ENCODE data around the gene LRG1. TPM values are rescaled to one million over a fixed set of nuclear protein-coding genes. Genes with fewer than 3 reads are reported as not detected.
"Not testable (repeated sequence)": the region's sequence is repeated elsewhere in the genome, so short reads cannot be mapped to it uniquely, and the experiment has no call there.

The LRG1 gene
- total RNA-seq, 1 donor from 2014 or later, result 2.9 TPM

DNA sequence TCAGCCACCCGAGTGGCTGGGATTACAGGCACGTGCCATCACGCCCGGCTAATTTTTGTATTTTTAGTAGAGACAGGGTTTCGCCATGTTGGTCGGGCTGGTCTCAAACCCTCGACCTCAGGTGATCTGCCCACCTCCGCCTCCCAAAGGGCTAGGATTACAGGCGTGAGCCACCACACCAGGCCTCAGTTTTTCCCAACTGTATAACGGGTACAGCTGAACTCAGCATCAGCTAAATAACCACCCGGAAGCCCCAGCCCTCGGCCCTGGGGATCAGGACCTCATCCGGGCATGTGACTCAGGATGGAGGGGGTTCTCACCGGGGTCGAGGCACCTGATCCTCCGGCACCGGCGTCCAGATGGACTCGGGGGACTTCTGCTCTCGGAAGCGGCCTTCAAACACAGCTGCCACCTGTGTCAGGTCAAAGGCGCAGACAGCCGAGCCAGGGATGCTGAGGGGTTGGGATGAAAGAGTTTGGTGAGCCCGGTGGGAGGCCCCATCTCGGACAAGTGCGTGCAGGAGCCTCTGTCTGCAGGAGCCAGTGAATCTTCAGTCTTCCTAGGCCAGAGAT, 10.7 kb upstream of the LRG1 start:
- no peak for DNase-seq (ENCODE audit: low read depth)

DNA sequence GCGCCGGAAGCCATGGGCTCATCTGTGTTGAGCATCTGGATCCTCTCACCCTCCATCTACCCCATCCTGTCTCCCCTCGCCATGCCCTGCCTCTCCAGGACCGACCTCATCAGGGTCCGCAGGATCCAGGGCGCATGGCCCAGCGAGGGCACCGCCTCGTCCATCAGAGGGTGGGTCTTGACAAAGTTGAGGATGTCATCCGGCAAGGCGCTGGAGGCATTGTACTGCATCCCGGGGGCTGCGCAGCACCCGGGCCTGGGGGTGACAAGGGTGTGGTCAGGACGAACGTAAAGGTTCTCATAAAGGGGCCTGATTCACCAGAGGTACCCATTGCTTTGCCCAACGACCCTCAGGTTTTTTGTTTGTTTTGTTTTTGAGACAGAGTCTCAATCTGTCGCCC, 10.2 kb upstream of the LRG1 start:
- DNase-seq (ENCODE audit: low read depth), result no peak

DNA sequence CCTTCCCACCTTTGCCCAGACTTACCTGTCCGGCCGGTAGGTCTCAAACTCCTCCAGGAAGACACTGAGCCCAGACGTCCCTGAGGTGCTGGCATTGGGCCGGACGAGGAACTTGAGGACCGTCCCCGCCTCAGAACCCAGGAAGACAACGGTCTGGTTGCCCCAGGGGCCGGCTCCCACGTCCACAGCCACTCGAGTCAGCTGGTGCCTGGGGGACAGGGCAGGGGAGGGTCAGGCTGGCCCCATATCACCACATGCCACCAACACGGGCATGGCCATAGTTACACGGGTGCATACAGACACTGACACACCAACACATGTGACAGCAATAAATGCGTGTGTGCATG, 8.4 kb upstream of the LRG1 start:
- no peak for DNase-seq (ENCODE audit: low read depth)

DNA sequence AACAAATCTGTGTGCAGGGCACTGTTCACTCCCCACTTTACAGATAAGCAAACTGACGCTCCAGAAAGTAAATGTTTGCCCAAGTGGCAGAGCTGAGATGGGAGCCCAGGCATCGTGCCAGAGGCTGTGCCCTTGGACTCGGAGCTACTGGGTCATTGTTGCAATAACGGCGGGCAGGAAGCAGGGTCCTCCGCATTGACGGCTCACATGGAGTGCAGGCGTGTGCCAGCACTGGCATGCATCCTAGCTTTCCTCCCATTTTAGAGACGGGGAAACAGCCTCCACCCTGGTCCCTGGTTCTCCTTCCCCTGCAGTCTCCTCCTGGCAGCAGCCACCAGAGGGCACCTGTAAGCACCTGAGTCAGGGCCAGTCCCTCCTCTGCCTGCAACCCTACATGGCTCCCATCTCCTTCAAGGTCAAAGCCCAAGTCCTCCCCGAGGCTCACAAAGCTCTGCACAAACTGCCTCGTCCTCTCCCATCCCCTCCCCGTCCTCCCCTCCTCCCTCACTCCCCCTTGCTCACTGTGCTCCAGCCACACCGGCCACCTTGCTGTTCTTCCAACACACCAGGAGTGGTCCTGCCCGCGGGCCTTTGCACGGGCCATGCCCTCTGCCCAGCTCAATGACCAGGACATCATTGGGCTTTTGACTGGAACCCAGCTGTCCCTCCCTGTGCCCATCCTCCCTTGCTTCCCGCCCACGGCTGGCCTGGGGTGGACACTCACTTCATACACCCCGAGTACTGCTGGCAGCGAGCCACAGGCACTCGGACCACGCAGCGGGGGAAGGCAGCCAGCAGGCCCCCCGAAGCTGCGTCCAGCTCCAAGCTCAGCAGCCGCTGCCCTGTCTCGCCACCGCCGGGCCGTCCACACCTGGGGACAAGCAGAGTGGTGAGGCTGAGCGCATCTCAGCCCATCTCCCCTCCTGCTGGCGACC, 7.7 kb upstream of the LRG1 start:
- no peak for DNase-seq (ENCODE audit: low read depth)

DNA sequence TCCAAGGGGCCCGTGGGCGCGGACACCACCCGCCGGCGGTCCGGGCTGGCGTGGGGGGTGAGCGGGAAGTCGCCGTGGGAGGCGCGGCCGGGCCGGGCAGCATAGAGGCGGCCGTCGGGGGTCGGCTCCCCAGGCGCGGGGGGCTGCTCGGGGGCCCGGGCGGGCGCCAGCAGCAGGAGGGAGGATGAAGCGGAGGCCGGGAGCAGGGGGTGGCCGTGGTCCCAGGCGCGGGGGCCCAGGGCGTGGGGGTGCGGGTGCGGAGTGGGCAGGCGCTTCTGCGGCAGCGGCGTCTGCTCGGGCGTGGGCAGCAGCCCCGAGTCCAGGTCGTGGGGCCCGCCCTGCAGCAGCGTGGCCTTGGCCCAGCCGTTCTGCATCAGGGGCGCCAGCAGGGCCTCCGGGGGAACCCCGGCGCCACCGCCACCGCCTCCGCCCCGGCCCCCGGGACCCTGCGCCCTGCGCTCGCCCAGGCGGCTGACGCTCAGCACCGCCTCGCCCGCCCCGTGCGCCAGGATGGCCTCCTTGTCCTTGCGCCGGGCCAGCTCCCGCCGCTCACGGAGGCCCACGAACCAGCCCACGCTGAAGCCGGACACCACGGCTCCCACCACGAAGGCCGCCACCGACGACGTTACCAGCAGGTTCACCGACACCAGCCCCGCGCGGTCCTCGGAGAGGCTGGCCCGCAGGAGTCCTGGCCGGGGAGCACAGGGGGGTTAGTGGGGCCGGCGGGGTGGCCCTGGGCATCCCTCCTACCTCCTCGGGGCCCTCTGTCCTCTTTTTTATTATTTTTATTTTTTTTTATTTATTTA, 4.2 kb upstream of the LRG1 start:
- no peak for DNase-seq (ENCODE audit: low read depth)

DNA sequence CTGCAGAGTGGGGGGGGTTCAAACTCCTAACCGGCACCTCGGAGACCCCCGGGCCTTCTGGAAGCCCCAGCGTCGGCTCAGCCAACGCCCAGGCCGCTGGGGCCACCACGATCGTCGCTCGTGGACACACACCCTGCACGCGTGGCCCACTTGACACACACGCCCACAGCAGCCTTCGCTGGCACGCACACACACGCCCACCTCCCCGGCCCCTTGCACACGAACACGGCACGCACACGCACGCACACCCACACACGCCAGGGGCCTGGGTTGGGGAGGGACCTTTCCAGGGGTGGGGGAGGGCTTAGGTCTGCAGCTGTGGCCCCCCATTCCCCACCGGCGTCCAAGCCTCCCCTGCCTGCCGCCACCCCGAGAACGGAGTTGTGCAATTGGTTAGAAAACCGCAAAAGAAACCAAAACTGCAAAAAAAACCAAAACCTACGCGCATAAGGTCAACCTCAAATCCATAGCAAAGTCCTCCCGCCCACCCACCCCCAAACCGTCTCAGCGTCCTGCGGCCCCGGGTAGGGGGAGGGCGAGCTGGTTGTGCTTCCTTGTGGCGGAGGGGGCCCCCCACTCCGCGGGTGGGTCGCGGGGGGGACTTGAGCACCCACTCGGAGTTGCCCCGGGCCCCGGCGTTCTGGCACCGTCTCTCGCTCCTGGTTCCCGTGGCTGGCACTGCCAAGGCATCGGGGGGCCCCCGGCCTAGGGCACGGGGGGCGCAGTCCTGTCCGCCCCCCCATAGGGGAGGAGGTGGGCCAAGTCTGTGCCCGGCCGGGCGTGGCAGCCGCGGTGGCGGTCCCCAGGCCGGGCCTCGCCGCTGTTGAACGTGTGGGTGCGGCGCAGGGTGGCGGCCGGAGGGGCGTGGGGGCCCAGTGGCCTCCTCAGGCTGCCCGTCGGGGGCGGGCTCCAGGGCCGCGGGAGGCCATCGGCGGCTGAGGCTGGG, 3.3 kb upstream of the LRG1 start:
- DNase-seq (ENCODE audit: low read depth), result no peak

DNA sequence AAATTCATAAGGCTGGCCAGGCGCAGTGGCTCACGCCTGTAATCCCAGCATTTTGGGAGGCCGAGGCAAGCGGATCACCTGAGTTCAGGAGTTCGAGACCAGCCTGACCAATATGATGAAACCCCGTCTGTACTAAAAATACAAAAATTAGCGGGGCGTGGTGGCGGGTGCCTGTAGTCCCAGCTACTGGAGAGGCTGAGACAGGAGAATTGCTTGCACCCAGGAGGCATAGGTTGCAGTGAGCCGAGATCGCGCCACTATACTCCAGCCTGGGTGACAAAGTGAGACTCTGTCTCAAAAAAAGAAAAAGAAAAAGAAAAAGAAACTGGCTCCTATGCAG, 1.9 kb upstream of the LRG1 start:
- not testable (repeated sequence) for DNase-seq (ENCODE audit: low read depth)

DNA sequence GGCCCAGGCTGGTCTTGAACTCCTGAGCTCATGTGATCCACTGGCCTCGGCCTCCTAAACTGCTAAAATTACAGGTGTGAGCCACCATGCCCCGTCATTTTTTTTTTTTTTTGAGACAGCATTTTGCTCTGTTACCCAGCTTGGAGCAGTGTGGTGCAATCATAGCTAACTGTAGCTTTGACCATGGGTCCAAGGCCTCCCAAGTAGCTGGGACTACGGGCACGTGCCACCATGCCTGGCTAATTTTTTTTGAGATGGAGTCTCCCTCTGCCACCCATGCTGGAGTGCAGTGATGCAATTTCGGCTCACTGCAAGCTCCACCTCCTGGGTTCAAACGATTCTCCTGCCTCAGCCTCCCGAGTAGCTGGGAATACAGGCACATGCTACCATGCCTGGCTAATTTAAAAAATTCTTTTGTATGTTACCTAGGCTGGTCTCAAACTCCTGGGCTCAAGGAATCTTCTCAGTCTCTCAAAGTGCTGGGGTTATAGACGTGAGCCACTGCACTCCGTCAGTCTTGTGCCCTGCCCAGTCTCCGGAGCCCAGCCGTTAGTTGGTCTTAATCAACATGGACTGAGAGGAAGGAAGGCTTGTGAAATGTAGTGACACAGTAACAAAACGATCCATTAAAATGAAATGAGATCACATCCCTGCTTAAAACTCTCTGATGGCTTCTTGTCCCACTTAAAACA, 1.4 kb upstream of the LRG1 start:
- DNase-seq (ENCODE audit: low read depth), result no peak

DNA sequence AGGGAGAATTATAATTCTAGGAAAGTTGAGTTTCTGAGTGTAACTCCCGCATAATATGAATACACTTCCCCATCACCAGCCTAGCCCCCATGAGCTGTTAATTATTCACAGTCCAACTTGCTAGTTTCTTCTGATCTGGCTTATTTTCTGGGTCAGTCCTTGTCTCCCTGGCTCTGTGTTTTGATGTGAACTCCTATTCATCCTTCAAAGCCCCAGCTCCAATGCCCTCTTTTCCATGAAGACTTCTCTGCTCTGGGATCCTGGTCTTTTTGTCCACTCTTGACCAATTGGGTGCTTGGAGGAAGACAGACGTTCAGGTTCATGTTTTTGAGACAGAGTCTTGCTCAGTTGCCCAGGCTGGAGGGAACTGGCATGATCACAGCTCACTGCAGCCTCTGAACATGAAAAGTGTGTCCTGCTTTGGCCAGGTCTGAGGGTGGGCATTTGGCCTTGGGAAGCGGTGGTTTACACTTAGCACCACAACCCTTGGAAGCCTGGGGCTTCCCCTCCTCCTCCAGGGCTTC, 605 bp downstream of the LRG1 start:
- DNase-seq (ENCODE audit: low read depth), result no peak

DNA sequence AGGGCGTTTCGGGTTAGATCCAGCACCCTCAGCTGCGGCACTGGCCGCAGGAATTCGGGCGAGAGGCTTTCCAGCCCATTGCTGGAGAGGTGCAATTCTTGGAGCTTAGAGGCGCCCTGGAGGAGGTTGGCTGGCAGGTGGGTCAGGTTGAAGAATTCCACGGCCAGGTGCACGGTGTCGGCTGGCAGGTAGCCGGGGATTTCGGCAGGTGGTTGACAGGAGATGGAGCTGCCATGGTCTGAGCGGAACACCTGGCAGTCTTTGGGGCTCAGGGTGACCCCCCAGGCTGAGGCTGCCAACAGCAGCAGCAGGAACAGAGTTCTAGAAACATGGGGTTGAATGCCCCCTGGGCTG, 1.3 kb downstream of the LRG1 start:
- DNase-seq (ENCODE audit: low read depth), result no peak

DNA sequence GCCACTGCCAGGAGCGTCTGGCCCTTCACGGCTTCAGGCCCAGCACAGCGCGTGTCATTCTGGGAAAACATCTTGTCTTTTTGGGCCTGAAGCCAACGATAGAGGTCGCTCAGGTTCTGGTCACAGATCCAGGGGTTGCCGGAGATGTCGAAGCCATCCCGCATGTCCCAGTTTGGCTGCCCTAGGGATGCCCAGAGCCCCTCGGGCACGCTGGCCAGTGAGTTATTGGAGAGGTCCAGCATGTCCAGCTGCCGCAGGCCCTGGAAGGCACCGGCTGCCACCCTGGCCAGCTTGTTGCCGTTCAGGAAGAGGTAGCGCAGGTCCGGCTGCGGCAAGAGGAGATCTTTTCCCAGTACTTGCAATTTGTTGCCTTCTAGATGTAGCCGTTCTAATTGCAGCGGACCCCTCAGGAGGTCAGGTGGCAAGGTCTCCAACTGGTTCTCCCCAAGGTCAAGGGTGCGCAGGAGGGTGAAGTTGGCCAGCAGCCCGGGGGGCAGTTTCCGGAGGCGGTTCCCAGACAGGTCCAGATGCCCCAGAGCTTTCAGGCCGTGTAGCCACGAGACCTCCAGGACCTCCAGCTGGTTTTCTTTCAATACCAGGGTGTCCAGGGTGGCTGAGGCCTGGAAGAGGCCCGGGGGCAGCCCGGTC, 1.8 kb downstream of the LRG1 start:
- no peak for DNase-seq (ENCODE audit: low read depth)

DNA sequence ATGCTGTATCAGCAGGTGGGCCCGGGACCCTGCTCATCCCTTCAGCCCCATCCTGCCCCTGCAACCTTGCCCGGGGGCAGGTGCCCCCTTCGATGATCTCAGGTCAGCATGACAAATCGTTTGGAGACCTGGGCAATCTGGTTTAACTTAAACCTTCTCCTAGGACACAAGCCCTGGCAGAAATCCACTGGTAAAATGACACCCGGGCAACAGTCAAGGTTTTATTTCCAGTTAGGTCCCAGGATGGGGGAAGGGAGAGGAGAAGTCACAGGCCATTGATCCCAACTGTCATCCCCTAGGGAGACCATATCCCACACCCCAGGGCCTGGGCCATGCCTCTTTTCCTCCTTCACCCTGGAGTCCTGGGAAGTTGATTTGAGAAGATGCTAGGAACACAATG, 3.0 kb downstream of the LRG1 start:
- DNase-seq (ENCODE audit: low read depth), result no peak

DNA sequence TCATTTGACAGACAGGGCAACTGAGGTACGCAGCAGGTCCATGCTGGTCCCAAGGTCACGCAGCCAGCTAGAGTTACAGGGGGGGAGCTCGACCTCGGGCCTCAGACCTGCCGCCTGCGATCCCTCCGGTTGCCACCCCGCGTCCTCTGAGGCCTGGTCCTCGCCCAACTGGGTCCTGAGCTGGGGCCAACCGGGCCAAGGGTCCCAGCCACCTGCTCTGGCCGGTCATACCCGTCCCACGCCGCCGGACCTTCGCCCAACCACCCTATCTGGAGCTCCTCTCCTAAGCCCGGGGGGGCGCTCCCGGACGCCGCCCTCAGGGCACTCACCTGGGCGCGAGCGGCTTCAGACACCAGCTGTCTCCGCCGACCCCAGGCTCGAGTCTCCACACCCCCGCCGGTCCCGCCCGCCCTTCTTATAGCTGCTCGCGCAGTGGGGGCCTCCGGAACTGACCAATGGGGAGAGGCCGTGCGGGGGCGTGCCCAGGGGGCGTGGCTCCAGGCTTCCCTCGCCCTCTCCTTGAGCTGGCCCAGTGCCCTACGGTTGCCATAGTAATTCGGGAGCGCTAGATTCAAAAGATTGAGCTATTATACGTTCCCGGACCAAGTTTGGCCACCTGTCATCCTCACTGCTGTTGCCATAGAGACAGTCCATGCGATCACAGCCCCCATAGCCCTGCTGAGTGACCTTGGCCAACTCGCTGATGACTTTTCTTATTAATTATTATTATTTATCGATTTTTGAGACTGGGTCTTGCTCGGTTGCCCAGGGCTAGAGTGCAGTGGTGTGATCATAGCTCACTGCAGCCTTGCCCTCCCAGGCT, 4.8 kb downstream of the LRG1 start, which contains the start of gene PLIN5:
Gene PLIN5 (minus strand): TSS at position 389 of the 823 bp plus-strand sequence. CDS start 1,150 bp downstream, outside the sequence.
- DNase-seq (ENCODE audit: low read depth), result peak; percentile 24

DNA sequence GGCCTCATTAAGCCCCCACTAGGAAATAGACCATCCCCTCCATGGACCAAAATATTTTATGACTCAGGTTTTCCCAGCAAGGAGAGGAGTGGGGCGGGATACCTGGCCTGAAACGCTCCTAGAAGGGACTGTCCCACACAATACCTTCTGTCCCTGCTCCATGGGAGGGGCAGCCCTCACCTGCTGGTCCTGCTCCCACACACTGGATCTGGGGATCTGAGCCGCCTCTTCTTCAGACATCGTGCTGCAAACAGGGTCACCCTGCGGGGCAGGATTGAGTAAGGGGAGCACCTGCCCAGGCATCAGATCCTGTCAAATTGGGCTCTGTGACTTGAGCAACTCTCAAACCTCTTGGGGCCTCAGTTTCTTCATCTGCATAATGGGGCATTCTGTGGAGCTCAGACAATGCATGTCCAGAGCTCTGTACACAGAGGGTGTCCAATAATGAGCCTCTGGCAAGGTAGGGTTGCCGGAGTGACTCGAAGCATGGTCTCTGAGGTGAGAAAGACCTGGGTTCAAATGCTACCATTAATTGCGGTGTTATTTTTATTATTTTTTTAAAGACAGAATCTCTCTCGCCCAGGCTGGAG, 5.9 kb downstream of the LRG1 start:
- DNase-seq (ENCODE audit: low read depth), result no peak

DNA sequence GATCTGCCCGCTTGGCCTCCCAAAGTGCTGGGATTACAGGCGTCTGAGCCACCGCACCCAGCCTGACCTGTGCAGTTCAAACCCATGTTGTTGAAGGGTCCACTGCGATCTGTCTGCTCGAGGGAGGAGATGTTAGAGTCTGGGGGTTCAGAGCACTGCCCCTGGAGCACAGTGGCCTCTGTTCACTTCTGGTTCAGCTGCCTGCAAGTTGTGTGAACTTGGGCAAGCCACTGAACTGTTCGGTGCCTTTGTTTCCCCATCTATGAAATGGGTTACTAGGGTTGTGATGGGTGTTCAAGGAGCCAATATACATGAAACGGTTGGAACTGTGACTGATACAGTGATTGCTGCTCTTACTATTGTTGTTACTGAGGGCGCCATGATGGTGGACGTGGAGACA, 6.5 kb downstream of the LRG1 start:
- DNase-seq (ENCODE audit: low read depth), result no peak

DNA sequence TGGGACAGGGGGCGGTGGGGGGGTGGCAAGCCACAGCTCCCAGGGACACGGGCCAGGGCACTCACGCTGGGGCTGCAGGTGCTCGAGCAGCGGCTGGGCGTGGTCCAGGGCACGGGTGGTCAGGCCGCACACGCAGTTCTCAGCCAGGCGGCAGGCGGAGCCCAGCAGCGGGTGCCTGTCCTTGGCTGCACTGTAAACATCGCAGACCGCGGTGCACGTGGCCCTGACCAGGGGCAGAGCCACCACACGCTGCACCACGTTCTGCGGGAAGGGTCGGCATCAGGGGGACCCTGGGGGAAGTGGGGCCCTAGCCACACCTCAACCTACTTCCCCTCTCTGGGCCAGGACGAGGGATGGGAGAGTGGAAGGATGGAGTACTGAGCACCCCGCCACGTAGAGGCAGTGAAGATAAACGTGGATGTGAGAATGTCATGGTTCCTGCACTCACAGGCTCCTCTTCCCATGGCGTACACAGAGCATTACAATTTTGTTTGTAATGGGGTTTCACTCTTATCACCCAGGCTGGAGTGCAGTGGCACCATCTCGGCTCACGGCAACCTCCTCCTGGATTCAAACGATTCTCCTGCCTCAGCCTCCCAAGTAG, 8.2 kb downstream of the LRG1 start:
- no peak for DNase-seq (ENCODE audit: low read depth)

DNA sequence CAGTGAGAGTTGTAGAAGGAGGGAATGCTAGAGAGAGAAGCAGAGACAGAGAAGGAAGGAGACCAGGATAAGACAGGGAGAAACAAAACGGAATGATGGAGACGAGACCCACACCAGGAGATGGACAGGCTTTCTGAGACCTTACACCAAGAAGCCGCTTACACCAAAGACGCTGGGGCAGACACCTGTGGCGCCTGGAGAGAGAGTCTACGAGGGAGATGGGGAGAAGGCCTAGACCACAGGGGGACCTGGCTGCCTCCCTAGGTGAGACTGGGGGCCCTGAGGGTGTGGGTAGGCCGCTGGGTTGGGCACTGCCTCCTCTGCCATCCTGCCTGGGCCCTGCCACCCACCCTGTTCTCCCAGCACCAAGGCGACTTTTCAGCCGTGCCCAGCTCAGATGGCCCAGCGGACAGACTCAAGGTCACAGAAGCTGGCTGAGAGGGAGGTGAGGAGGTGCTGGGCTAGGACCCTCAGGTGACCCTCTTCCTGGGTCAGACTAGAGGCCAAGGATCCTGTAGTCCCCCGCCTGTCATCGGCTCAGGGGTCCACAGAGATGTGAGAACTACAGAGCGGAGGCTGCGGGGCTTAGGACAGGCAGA, 9.8 kb downstream of the LRG1 start:
- no peak for DNase-seq (ENCODE audit: low read depth)

DNA sequence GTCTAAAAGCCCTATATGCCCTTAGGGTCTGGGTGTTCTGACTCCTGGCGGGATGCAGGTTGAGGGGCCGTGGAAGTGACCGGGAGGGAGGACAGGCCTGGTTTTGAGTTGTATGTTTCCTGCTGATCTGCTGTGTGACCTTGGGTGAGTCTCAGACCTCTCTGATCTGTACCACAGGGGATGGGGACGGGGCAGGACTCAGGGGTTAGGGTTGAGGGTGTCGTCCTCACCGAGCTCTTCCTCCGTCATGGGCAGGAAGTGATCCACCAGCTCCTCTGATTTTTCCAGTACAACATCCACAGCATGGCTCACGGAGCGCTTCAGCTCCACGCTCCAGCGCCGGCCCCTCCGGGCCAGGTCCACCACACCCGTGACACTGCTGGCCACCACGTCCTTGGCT, 11.0 kb downstream of the LRG1 start:
- DNase-seq (ENCODE audit: low read depth), result no peak
